HG03521 (cell line): ENCODE results near the gene YDJC.
"Not testable (repeated sequence)": the region's sequence is repeated elsewhere in the genome, so short reads cannot be mapped to it uniquely, and the experiment has no call there.

Experiments used
- ATAC-seq: cut with Tn5 transposase; IDR thresholded peaks from one replicate; pipeline ENCODE4 v1.9.1; 2021; ENCODE audit warnings: mild to moderate bottlenecking, moderate library complexity; ENCODE audit not compliant: unreplicated experiment

The YDJC gene, protein sequence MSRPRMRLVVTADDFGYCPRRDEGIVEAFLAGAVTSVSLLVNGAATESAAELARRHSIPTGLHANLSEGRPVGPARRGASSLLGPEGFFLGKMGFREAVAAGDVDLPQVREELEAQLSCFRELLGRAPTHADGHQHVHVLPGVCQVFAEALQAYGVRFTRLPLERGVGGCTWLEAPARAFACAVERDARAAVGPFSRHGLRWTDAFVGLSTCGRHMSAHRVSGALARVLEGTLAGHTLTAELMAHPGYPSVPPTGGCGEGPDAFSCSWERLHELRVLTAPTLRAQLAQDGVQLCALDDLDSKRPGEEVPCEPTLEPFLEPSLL

GRCh38 chr22:21629255-21630149 is at the start of gene YDJC:
Gene YDJC (minus strand): TSS chr22:21630022. CDS start chr22:21630014, 8 bp downstream.
- peak; percentile 73 for ATAC-seq

- no peak for ATAC-seq
These were observed 49.6 kb upstream of the YDJC start for GRCh38 chr22:21679383-21679782.

DNA sequence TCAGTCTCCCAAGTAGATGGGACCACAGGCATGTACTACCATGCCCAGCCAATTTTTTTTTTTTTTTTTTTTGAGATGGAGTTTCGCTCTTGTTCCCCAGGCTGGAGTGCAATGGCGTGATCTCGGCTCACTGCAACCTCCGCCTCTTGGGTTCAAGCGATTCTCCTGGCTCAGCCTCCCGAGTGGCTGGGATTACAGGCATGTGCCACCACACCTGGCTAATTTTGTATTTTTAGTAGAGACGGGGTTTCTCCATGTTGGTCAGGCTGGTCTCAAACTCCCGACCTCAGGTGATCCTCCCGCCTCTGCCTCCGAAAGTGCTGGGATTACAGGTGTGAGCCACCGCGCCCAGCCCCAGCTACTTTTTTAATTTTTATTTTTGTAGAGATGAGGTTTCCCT is 49.0 kb upstream of the YDJC start:
- ATAC-seq: not testable (repeated sequence)

- ATAC-seq: no peak
These were observed 48.0 kb upstream of the YDJC start for GRCh38 chr22:21677606-21678443.

GRCh38 chr22:21674638-21675245 is 44.9 kb upstream of the YDJC start:
- ATAC-seq: no peak

GRCh38 chr22:21673534-21674321 is 43.9 kb upstream of the YDJC start:
- no peak for ATAC-seq

DNA sequence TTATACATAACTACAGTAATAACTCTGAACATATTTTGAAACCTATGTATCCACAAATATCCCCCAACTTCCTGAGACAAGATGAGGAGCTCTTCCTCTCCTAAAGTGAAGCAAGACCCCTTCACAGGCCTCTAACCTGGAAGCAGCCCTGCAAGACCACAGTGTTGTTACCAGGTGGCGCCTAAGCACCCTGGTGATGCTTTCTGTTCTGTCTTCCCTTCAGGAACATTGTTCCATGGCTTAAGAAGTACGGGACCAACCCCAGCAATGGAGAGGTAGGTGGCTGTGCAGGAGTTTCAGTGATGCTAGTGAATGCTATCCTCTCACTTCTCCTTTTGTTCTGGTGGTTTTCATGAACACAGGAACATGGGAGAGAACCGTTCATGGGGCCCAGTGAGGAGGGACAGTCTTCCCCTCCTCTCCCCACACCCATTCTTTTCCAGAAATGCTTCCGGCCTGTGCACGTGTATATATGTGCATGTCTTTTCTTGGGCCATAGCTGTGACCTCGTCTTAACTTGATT is 42.3 kb upstream of the YDJC start:
- no peak for ATAC-seq

GRCh38 chr22:21669026-21669425 is 39.2 kb upstream of the YDJC start:
- ATAC-seq: no peak

- ATAC-seq: no peak
These were observed 37.0 kb upstream of the YDJC start for GRCh38 chr22:21666786-21667185.

DNA sequence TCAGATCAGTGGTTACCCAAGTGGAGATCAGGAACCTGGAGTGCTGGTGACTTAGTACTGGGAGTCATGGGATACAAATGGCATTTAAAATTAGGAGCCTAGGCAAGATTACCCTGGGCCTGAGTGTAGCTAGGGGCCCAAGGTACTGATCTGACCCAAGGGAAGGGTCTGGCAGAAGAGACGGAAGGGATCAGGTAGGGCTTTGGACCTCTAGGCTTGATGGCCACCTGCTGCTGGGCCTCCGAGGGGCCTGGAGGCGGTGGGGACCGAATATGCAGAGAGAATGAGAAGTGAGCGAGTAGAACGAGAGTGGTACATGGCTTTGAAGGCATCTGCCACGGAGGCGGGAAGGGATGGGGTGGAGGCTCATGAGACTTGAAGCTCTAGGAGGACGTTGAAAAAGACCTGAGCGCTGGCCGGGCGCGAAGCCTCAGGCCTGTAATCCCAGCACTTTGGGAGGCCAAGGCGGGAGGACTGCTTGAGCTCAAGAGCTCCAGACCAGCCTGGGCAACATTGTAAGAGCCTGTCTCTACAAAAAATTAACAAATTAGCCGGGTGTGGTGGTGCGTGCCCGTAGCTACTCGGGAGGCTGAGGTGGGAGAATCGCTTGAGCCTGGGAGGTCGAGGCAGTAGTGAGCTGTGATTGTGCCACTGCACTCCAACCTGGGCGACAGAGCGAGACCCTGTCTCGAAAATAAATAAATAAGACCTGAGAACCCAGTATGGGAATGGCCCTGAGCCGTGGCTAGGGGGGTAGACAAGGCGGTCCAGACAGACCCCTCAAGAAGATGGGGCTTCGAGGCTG is 35.4 kb upstream of the YDJC start:
- ATAC-seq: no peak

DNA sequence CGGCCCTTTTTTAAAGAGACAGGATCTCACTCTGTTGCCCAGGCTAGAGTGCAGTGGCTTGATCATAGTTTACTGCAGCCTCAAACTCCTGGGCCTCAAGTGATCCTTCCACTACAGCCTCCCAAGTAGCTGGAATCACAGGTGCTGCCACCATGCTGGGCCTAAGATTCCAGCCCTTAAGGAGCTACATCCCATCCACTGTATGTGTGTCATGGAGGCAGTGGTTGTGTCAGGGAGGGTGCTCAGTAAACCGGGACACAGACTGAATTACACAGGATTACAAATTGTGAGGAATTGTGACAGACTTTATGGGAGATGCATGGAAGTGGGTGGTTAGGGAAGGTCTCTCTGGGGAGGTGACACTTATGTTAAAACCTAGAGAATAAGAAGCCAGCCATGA is 33.9 kb upstream of the YDJC start:
- no peak for ATAC-seq

DNA sequence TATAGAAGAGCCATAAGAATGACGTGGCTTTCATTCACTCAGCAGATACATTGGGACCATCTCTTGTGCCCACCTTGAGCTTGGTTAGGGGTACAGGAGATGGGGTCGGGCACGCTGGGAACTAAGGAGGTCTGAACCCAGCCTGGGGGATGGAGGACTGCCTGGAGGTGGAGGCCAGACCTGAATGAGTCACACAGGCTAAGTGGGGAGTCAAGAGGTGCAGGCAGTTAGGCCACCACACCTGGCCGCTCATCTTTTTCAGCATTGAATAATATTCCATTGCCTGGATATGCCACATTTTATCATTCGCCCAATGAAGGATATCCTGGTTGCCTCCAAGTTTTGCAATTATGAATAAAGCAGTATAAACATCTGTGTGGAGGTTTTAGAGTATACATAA is 32.2 kb upstream of the YDJC start:
- ATAC-seq: no peak

DNA sequence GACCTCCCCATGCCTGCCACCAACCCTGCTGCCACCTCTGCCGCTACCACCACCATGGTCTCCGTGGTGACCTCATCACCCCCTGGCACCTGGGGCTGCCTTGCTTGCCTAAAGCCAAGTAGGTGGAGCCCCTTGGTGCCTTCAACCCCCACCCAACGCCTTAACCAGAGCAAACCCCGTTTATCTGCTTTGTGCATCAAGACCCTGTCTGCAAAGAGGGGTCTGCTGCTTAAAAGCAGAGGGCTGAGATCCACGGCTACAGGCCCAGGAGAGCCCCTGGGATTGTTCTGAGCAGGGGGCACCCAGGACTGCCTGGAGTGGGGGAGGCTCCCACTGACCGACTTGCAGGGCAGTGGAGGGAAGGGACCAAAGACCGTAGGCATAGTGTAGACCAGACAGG is 31.1 kb upstream of the YDJC start:
- no peak for ATAC-seq

GRCh38 chr22:21659864-21660525 is 30.2 kb upstream of the YDJC start:
- no peak for ATAC-seq

DNA sequence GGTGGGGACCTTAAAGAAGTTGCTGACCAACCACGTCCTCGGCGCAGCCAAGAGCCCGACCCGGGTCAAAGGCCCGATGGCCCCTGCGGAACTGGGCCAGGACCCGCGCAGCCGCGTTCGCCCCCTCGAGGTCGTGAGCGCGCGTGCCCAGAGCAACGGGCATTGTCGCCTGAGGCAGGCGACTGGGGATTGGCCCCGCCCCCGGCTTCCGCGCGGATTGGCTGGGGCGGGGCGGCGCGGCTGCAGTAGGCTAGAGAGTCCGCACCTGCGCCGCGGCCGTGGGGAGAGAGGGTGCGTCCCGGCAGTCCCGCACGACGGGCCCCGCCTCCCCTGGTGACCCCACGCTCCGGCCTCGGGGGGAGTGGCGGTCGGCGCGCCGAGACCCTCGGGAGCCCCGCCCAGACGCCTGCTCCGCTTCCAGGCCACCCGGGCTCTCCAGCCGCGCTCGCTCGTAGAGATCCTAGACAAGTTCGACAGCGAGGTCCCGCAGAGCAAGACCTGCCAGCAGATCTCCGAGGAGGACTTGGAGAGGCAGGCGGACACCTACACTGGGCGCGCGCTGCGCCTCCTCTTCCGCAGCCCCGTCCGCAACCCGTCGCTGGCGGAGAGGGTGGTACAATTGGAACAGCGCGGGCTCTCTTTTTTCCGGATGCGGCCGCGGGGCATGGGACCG is 27.7 kb upstream of the YDJC start:
- ATAC-seq: peak; percentile 70

- no peak for ATAC-seq
These were observed 27.2 kb upstream of the YDJC start for GRCh38 chr22:21657020-21657359.

GRCh38 chr22:21652547-21653545 is 23.0 kb upstream of the YDJC start:
- ATAC-seq: no peak
